Dermis blood vessel endothelial cell (primary cell): ENCODE results near the gene NPBWR2. TPM values are rescaled to one million over a fixed set of nuclear protein-coding genes. Genes with fewer than 3 reads are reported as not detected.

Source experiments
- DNase-seq: peaks from one replicate; pipeline ENCODE4 v3.0.0; 2010
- total RNA-seq: library from RNA; depleted of rRNA; stranded (reverse); fragments of >200 nt; gene quantifications from 2 replicates; pipeline ENCODE4 v1.2.3, GENCODE V29; 2014

NPBWR2 gene
- total RNA-seq, 1 donor from 2014 or later = not detected

DNA sequence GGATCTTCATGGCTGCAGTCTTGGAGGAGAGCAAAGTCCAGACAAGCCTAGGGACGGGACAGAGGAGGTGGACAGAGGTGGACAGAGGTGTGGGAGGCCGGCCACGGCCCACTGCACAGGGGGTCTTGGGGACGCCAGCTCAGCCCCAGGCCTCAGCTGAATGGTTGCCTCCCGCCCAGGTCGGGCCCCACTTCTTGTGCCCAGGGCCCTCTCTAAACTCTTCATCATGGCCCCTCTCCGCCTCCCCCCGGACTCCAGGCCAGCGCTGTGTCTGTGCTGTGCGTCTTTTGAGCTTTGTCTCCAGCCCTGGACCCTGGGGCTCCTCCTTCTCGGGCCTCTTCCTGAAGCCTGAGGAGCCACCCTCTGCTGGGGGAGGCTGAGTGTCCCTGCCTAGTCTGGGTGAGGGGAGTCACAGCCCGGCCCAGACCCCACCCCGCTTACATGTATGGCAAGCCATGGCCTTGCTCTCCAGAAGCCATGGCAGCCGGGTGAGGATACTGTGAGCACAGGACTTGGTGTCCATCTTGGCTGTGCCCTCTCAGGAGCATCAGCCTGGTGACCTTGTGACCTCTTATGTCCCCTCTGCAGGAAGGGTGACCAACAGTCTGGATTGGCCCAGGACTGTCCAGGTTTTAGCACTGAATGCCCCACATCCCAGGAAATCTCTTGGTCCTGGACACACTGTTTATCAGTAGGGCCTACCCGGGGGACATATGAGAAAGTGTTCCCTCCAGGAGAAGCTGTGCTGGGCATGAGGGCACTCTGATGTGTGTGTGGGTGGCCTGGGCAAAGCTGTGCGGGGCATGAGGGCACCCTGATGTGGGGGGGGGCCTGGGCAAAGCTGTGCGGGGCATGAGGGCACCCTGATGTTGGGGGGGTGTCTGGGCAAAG, 9.4 kb upstream of the NPBWR2 start:
- no peak for DNase-seq

DNA sequence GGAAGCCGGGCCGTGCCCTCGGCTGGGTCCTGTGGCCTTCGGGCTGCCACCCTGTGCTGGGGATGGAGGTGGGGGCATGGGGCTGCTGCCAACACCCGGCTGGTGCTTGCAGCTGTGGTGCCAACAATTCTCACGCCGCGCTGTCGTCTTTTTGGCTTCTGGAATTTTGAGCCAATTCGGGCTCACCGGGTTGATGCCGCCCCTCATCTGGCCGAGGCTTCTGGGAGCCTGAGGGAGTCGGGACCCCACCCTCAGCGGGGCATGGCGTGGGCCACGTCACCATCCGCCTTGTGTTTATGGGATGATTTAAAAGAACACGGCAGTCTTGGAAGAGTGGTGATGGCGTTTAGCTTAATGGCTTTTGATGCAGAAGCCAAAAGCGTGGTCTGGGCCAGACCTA, 8.7 kb upstream of the NPBWR2 start:
- DNase-seq = no peak

DNA sequence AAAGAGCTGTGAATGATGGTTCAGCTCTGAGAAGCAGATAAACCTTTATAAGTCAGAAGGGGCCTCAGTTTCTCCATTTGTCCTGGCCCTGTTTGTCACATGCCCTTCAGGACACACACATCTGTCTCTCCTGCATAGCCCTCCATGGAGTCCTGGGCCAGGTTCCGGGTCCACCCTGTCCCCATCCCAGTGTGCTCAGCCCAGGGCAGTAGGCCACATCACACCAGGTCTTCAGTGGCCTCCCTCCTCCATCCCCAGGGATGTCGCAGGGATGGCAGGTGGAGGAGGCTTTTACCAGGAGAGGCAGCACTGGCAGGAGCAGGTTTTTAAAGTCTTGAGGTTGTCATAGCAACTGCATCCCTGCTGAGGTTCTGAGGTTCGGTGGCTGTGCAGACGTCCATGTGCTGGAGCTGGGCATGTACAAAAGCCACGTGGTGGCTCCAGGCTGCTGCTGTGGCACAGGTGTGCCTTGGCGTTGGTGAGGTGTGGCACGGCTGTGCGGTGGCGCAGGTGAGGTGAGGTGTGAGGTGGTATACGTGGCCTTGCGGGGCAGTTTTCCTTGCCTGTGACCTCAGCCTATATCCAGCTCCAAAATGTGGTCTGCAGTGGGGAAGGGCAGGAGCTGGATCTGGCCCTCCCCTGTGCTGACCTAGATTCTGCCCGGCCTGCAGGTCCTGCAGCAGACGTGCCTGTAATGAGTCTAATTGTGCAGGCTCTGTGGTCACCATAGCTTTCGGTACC, 8.0 kb upstream of the NPBWR2 start:
- no peak for DNase-seq

GRCh38 chr20:64114356-64114971, 7.1 kb upstream of the NPBWR2 start:
- no peak for DNase-seq

GRCh38 chr20:64113796-64114355, 6.5 kb upstream of the NPBWR2 start:
- DNase-seq = no peak

GRCh38 chr20:64113444-64113775, 6.0 kb upstream of the NPBWR2 start:
- DNase-seq = no peak

DNA sequence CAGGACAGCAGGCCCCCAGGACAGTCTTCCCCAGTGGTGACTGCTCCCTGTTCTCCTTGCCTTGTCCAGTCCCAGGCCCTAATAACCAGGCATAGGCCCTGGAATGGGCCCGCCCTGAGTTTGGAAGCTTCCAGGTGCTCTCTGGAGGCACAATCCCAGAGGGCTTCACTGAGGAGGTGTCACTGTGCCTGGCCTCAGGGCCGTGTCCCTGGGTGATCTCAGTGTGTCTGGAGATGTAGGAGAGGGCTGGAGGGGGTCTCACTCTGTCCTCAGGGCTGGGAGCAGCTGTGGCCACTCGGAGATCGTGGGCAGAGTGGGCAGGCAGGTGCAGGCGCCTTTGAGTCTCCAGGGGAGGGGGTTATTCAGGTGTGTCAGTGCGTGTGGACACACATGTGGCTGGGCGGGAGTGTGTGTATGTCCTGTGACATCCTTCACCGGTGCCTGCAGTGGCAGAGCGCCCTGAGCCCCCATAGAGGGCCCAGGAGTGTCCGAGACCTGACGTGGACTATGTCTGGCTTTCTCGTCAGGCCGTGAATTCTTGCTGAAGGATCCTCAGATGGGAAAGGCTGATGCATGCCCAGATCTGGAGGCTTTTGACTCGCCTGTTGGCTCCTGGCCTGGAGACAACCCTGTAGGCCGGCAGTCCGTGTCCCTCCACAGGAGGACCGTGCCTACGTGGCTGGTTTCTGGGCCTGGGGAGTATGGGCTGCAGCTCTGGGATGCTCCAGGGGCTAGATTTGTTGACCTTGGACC, 5.5 kb upstream of the NPBWR2 start:
- no peak for DNase-seq

DNA sequence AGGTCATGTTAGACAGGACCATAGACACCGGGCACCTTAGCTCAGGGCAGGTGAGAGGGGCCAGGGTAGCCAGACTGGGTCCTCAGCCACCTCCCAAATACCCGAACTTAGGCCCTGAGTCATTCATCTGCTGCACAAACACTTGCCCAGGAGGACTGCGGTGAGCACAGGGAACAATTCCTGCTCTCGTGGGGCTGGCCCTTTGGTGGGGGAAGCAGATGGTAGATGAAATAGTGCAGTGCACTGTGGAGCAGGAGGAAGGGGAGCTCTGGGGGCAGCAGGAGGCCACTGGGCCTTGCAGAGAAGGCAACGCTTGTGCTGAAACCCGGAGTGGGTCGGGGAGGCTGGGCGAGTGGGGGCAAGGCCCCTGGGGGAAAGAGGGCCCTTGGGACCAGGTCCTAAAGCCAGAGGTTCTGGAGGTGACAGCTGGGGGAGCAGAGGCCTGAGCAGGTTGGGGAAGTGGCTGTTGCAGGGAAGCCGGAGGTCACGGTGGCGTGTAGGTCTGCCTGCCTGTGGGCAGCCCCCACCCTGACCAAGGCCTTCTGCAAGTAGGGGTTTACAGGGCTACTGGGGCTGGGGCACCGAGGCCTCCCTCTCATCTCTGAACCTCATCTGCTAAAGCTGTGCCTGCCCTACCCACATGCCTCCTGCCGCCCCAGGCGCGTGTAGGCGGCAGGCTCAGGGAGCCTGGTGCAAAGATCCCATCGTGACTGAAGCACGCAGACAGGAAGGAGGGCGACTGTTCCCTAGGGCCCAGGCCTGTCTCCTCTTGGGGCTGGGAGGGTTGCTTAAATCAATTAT, 4.7 kb upstream of the NPBWR2 start:
- no peak for DNase-seq

- DNase-seq = no peak
Measured at GRCh38 chr20:64110411-64111068, 3.2 kb upstream of the NPBWR2 start.

DNA sequence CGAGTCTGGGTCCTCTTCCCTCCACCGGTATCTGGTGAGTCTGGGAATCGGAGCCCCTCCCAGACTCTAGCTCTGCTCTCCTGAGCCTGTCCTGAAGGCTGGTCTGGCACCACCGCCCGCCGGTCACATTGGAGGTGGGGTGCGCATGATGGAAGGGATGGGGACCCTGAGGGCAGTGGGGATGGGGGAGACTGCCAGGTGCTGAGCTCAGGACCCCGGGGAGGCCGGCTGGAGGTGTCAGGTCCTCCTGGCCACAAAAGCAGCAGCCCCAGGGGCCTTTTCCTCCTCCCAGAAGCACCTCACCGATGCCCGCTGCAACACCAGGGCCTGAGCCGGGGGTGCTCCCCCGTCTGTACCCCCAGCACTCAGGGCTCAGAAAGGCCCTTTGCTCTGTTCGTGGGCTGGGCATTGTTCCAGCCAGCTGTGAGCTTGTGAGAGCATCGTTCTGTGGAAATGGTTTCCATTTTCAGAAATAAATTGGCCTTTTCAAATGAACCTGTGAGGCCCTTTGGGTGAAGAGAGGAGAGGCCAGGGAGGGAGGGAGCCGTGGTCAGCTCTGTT, 2.5 kb upstream of the NPBWR2 start:
- DNase-seq = no peak

GRCh38 chr20:64108731-64109681, 1.6 kb upstream of the NPBWR2 start:
- no peak for DNase-seq

DNA sequence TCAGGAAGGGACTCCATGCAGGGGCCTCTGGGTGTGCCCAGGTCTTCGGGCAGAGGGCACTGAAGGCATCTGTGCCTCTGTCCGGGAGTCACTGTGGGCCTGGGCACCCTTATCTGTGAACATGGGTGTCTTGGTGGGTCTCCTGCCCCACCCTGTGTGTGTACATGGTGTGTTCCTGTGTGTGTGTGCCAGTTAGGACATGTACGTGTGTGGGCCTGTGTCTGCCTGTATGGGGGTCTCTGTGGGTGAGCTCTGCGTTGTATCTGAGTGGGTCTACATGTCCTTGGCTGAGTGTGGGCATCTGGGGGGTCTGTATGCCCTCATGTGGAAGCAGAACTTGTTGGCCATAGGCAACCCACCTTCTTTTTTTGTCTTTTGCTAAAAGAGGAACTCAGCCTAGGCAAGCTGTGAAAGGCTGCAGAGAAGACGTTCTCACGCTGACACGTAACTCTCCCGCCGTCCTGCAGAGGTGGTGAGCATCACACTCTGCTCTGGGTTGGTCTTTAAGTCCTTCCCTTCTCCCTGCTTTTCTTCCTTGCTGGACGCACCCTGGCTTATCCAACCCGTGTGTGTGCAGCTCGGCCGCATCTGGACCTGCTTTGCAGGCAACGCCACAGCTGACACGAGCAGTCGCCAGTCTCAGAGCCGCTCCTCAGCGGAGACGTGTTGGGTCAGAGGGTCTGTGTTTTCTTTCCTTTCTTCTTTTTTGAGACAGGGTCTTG, 532 bp upstream of the NPBWR2 start:
- no peak for DNase-seq

GRCh38 chr20:64106435-64106961, 867 bp downstream of the NPBWR2 start:
- no peak for DNase-seq

GRCh38 chr20:64105846-64106434, 1.4 kb downstream of the NPBWR2 start:
- DNase-seq = no peak

GRCh38 chr20:64104667-64105451, 2.5 kb downstream of the NPBWR2 start:
- DNase-seq = no peak

GRCh38 chr20:64103871-64104666, 3.3 kb downstream of the NPBWR2 start:
- DNase-seq = no peak
